Esophagus muscularis mucosa (tissue), 4 donors: ENCODE results near the gene L3HYPDH.
A peak's percentile ranks its signal among the peaks of the same experiment; 100 is the strongest.

Experiments used
- EP300 ChIP-seq: sonication (generic); formaldehyde crosslinking; IDR thresholded peaks from one replicate; pipeline ENCODE4 v1.6.1; 2017; ENCODE audit warnings: antibody characterized with exemption
- POLR2A ChIP-seq: fragments of 450-650 bp; IDR thresholded peaks from one replicate; pipeline ENCODE4 v1.6.1; 2017; ENCODE audit warnings: antibody characterized with exemption, moderate library complexity, mild to moderate bottlenecking, low read depth
- POLR2AphosphoS5 ChIP-seq, 2 donors: sonication (generic); formaldehyde crosslinking; IDR thresholded peaks; one replicate each; pipeline ENCODE4 v1.6.1; 2017; ENCODE audit warnings: antibody characterized with exemption in 2 of 2
- TF ChIP-seq, protein P1 (sequence below), 3 experiments: fragments of 200-600 bp in 2 of 3; fragments of 450-650 bp in 1 of 3; sonication (generic) in 2 of 3; IDR thresholded peaks; one replicate each; pipeline ENCODE4 v1.5.1; 2017 to 2019; ENCODE audit warnings: antibody characterized with exemption in 3 of 3, mild to moderate bottlenecking in 2 of 3, moderate library complexity in 1 of 3

DNA sequence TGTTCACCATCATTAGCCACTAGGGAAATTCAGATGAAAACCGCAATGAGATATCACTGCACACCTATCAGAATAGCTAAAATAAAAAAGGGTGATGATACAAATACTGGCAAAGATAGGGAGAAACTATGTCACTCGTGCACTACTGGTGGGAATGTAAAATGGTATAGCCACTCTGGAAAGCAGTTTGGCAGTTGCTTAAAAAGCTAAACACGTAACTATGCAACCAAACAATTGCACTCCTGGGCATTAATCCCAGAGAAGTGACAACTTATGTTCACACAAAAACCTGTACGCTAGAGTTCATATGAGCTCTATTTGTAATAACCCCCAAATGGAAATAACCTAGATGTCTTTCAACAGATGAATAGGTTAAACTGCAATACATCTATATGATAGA, 54.4 kb downstream of the L3HYPDH start:
- TF ChIP-seq POLR2A: no peak
- TF ChIP-seq, protein P1, sequence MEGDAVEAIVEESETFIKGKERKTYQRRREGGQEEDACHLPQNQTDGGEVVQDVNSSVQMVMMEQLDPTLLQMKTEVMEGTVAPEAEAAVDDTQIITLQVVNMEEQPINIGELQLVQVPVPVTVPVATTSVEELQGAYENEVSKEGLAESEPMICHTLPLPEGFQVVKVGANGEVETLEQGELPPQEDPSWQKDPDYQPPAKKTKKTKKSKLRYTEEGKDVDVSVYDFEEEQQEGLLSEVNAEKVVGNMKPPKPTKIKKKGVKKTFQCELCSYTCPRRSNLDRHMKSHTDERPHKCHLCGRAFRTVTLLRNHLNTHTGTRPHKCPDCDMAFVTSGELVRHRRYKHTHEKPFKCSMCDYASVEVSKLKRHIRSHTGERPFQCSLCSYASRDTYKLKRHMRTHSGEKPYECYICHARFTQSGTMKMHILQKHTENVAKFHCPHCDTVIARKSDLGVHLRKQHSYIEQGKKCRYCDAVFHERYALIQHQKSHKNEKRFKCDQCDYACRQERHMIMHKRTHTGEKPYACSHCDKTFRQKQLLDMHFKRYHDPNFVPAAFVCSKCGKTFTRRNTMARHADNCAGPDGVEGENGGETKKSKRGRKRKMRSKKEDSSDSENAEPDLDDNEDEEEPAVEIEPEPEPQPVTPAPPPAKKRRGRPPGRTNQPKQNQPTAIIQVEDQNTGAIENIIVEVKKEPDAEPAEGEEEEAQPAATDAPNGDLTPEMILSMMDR (IDR thresholded peaks at IDR 0.05): peak in 1 of 3 experiments; percentile 16
- TF ChIP-seq POLR2AphosphoS5 (IDR thresholded peaks at IDR 0.05): no peak
- TF ChIP-seq EP300: no peak
